Measurements from ENCODE around the gene DNAJB11.

DNA sequence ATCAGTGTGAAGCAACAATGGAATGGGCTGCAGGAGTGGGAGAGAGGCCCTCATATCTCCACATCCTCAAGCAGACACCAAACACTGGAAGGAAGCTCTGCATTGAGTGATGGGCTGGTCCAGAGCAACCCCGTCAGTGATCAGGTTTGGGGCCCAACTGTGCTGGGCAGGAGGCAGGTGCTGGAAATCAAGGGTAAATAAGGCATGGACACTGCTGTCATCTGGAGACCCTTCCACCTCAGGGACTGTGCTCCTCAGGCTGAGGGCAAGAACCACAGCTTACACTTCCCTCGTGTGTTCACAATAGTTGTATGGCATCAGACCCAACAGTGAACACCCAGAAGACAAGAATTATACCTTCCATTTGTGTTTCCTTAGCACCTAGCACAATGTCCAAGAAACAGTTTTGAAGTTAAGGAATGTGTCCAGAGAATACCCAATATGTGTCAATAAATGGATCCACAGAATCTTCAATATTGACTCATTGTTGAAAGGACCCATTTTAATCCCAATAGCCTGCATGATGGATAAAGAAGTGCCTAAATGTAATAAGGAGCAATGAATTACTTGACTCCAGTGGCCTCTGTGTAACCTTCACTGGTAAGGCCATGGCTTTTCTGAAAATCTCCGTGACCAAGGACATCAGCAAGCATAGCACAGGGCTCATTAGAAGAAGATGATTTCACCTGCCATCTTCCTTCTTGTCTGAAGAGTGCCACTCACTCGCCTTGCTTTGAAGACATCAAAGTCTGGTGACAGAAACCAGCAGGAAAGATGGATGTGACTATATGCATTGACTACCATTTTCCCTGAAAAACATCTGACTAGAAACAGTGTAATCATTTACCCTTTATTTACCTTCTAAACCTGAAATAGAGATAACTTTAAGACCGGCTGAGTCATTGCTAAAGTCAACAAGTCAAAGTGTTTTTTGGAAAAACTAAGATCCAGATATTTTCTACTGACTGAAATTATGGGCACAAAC, 35.3 kb downstream of the DNAJB11 start:
- no peak for TF ChIP-seq EZH2 (IDR thresholded peaks at IDR 0.05; ENCODE audit: insufficient read depth, poor library complexity, severe bottlenecking)
- TF ChIP-seq EZH2phosphoT487 (IDR thresholded peaks at IDR 0.05; ENCODE audit: insufficient read depth, low read depth), result no peak

Data from GM23248 (cell line).